Fibroblast of skin of right biceps (primary cell): Measurements from ENCODE around the gene RAB17.

ENCODE experiments used
- DNase-seq: peaks from one replicate; pipeline ENCODE4 v3.0.0-alpha.2; 2013

Gene RAB17

DNA sequence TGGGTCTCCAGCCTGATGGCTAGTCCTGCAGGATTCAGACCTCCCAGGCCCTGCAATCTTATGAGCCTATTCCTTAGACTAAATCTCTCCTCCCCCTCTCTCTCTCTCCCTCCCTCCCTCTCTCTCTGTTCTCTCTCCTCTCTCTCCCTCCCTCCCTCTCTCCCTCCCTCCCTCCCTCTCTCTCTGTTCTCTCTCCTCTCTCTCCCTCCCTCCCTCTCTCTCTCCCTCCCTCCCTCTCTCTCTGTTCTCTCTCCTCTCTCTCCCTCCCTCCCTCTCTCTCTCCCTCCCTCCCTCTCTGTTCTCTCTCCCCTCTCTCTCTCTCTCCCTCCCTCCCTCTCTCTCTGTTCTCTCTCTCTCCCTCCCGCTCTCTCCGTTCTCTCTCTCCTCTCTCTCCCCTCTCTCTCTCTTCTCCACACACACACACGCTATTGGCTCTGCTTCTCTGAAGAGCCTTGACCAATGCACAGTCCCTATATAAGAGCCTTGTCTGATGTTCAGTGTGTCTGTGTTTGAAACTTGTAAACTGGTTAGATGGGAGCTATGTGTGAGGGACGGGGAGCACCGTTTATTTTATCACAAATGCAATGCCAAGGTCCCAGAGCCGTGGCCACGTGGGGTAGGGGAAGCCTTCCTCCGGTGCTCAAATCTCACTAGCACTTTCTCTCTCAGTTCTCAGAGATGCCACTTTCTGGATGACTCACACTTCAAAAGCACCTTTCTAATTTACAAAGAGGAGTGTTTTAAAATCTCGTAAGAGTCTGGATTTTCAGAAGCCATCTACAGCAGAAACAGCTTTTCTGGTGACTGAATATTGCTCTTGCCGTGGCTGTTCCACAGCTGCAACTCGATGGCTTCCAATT is 33.5 kb downstream of the RAB17 start:
- DNase-seq = no peak

DNA sequence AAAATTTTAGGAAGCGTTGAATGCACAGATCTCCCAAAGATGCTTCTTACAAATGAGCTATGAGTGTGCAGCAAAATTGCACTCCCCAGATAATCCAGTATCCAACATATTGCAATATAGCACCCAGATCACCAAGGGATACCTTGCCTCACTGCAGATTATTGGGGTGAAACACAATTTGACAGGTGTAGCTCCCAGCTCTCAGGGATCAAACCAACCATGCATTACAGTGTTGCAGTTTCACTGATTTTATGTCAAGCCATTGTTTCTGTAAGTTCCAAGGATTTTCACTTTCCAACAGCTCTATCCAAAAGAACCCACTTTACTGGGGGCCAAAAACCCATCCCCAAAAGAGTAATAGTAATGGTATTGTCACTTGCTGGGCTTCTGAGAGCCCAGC is 35.0 kb downstream of the RAB17 start:
- no peak for DNase-seq

DNA sequence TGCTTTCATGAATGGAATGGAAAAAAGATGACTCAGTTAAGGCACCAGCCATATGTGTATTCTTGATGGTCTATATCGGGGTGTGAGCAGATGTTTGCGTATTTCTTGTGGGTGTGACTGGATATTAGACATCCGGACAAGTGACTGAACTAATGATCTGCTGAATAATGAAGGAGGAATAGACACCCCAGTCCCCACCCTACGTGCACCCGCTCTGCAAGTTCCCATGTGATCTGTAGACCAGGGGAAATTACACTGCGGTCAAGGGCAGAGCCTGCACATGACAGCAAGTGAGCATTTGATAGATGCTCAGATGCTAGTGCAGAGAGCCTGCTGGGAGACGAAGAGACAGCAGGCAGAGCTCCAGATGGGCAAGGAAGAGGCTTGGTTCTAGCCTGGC is 36.6 kb downstream of the RAB17 start:
- DNase-seq = no peak

DNA sequence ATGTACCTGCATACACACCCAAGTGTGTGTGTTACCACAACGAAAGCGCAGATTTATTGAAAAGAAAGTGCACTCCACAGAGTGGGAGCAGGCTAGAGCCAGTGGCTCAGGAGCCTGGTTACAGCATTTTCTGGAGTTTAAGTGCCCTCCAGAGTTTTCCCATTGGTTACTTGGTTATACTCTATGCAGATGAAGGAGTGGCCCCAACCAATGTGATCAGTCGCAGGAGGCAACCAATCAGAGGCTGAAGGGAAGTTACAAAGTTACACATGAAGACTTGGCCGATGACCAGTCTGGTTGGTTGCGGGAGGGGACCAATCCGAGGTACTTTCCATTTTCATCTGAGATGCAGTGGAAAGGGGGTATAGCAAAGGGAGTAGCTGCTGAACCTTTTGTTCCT is 37.6 kb downstream of the RAB17 start:
- no peak for DNase-seq

DNA sequence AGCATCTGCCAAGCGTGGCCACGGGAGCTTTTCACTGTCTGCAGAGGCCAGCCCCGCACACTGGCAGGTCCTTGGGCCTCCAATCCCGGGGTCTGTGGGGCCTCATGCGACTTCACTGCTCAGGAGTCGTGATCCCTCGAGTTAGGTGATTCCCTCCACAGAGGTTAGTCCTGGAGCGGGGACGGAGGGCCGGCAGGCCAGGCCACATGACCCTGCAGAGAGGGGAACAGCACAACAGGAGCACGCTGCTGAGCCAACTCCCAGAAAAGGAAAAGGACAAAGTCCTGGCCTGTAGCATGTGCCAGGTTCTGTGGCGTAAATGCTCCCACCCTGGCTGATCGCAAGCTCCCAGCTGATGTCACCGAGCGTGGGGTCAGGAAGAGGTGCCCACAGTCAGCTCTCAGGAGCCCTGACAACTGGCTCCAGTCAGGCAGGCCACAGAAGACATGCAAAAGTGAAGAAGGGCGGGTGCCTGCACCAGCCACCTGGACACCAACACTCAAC is 39.4 kb downstream of the RAB17 start:
- DNase-seq = no peak

DNA sequence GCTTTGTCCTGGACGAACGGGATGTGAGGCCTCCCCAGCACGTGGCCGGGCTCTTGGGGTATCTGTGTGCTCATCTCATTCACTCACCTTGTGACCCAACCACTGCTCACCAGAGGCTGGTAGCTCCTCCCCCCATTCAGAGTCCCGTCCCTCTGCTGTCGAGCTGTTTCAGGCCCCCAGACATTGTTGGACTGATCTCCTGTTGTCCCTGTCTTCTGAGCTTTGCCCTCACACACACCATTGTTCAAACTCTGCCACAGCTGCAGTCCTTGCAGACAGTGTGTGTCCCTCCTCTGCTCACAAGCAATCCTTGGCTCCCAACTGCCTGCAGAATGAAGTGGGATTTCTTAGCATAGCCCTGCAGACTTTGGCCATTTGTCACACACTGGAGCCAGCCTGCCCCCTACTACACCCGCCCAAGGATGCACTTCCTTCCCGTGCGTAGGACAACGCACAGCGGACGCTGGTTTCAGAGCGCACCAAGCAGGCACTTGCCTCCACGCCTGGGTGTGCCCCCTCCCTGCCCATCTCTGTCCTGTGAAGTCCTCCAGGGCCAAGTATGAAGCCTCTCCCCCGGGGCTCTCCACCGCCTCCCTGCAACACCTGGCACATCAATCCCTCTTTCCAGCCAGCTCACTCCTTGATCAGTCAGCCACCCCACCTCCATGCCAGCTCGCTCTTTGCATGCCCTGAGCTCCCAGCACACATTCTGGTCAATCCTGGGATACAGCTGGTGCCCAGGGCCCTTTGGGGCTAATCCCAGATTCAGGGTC is 40.7 kb downstream of the RAB17 start:
- no peak for DNase-seq

DNA sequence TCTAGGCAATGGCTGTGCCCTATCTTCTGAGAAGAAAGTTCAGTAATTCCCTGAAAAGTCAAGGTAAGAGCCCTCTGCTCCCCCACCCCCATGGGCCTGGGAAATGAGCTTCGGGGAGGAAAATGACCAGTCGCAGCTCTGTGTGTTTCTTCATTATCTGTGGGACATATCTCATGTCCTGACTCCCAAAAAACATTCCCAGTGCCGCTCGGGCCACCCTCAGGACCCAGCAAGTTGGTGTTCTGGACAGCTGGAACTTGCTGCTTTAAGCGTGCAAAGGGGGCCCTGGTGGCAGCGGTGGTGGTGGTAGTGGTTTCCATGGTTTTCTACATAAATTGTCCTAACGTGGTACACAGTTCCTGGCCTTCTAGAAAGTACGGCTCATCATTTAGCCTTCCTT is 41.3 kb downstream of the RAB17 start:
- DNase-seq = no peak

DNA sequence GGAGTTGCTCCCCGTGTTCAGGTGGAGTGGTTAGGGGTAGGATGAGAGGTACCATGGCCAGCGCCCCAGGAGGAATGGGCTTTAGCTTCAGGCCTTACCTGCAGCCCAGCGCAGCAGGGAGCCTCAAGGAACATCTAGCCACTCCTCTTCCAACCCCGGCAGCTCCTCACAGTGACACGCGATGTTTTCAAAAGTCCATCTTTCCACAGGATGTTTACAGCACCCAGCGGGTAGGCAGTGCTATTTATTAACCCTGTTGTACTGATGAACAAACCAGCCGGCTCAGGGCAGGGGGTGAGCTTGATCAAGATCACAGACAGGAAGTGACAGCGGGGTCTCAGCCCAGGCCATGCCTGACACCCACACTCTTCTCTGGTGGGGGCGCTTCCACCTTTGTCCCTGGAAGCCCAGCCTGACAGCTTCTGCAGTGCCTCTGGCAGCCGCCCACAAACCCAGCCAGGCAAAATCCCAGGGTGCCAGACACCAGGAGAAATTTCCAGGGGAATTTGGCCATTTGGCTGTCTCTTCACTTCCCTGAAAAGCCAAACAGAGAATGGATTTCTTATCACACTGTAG is 42.6 kb downstream of the RAB17 start:
- DNase-seq = no peak

DNA sequence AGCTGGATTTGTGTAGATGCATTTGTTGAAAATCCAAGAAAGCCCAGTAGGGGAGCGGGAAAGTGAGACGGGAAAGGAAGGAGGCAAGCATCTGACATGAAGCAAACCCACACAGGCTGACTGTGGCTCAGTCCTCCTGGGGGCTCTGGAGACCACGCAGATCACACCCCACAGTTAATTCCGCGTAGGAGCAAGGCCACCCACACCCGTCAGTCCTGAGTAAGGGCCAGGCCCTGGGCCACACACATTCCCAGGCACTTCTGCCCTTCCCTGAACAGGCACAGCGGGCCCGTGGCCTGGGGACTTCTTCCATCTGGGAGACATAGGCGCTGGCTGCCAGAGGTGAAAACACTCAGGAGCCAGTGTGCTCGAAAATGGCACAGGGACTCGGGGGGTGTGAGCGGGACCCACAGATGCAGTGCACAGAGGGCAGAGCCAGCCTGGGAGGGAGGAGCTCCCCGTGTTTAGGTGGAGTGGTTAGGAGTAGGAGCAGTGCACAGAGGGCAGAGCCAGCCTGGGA is 43.6 kb downstream of the RAB17 start:
- DNase-seq = no peak

DNA sequence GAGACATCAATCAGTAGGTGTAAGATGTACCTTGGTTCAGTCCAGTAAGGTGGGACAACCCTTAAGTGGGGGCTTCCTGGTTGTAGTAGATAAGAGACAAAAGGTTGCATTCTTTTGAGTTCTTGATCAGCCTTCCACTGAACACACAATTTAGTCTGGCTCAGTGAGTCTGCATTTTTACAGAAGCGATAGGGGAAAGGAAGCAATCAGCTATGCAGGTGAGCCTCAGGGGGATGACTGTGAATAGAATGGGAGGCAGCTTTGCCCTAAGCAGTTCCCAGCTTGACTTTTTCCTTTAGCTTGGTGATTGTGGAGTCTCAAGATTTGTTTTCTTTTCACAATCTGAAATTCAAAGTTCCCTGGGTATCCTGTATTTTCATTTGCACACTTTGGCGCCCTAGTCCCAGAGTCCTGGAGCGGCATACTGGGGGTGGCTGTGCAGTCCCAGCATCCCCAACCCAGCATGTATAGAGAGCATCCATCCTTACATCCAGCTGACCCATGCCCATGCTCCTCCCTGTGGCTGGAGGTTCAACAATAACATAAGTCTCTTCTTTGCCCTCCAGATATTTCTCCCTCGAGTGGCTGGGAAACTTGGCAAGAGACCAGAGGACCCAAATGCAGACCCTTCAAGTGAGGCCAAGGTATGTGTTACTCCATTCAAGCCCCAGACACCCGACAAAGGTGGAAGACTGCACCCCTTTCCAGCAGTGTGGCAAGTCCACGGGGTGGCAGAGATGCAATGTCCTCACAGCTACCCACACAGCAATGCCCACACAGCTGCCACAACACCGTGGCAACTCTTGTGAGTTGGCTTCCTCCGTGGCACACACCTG is 44.3 kb downstream of the RAB17 start:
- DNase-seq = no peak

DNA sequence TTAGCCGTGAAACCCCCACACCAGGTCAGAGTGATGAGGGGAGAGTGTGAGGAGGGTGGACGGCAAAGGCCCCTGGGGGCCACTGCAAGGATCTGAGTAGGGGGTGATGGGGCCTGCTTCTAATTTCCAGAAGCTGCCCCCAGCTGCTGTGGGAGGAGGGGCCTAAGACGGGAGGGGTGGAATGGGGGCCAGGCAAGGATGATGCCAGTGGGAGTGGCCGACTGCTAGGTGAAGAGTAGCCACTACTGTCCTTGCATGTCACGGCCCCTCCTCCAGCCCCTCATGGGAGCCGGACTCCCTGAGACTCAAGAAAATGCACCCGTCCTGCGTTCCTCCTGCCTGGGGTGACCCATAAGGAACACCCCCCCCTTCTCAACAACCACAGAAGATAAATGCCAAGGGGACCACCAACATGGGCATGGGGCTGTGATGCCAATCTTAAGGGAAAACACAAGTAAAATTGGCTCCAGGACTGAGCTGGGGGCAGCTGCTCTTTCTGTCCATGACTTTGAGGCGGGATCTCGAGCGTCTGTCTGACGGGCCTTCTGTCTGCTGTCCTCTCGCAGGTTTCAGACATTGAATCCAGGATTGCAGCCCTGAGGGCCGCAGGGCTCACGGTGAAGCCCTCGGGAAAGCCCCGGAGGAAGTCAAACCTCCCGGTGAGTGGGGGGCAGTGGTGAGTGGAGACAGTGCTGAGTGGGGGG is 48.4 kb downstream of the RAB17 start:
- no peak for DNase-seq

DNA sequence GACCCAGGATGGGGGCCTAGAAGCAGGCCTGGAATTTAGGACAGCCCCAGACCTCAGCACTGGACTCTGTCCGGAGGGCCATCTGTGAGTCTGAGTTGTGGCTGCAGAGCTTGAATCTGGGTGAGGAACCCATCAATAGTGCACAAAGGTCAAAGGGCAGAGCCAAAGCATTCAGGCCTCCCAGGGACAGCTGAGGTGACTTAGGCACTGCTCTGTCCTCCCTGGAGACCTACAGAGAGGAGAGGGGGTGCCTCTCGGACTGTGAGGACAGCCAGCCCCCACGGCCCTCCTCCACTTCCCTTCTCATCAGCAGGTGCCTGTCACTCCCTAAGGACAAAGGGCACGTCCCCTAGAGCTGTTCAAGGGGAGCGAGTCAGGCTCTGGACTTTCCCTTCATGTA is 49.3 kb downstream of the RAB17 start:
- DNase-seq = no peak

DNA sequence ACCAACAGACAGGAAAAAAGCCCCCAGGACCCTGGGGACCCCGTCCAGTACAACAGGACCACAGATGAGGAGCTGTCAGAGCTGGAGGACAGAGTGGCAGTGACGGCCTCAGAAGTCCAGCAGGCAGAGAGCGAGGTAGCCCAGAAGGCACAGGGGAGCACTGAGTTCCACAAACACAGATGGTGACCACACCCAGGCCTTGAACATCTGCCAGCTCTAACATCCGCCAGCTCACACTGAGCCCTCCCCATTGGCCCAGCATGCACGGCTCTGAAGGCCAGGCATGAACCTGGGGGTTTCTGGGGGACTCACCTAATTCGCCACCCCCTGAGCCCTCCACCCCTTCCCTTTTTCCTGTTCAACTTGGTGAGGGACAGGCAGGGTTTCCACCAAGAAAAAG is 49.7 kb downstream of the RAB17 start:
- peak; percentile 55 for DNase-seq

DNA sequence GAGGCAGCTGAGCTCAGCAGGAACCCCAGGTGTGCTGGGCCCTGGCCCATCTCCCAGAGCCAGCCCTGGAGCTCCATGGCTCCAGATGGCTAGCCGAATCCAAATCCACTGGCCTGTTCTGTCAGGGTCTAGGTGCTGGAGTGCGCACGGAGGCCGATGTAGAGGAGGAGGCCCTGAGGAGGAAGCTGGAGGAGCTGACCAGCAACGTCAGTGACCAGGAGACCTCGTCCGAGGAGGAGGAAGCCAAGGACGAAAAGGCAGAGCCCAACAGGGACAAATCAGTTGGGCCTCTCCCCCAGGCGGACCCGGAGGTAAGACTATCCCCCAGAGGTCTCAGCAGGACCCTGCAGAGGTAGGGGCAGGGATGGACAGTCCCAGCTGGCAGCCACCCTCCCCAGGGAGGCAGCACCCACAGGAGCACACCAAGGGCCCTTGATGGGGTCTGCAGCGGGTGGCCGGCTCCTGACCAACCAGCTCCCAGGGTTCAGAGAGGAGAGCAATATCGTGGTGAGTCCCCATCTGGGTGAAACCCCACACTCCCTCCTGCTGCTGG is 50.2 kb downstream of the RAB17 start:
- no peak for DNase-seq

DNA sequence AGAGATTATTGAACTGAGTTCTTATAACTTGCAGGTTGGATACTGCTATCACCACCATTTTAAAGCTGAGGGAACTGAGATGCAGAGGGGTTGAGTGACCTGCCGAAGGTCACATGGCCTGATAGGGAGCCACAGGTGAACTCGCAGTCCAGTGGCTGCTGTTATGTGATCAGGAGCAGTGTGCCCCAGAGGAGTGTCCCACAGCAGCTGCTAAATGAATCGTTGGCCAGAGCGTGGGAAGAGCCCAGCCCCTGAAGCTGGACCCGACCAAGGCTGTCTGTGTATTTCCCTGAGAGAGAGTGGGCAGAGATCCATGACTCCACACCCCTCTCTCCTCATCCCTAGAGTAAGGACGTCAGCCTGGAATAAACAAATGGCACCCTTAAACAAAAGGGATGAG is 50.9 kb downstream of the RAB17 start:
- DNase-seq = no peak

DNA sequence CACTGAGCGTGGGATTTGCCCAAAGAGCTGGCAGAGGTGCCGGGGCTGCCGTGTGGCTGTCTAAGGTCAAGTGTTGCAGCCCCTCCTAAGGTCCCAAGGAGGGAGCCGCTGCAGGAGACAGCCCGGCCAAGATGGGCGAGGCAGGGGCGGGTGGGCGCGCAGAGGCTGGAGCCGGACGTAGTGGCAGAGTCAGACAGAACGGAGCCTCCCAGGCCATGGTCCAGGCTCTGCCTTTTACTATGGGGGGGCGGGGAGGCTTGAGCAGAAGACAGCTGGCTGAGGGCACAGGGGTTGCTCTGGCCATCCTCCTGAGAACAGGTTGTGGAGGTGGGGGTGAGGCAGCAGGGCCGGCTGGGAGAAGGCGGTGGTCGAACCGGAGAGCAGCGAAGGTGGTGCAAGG is 51.6 kb downstream of the RAB17 start:
- no peak for DNase-seq

DNA sequence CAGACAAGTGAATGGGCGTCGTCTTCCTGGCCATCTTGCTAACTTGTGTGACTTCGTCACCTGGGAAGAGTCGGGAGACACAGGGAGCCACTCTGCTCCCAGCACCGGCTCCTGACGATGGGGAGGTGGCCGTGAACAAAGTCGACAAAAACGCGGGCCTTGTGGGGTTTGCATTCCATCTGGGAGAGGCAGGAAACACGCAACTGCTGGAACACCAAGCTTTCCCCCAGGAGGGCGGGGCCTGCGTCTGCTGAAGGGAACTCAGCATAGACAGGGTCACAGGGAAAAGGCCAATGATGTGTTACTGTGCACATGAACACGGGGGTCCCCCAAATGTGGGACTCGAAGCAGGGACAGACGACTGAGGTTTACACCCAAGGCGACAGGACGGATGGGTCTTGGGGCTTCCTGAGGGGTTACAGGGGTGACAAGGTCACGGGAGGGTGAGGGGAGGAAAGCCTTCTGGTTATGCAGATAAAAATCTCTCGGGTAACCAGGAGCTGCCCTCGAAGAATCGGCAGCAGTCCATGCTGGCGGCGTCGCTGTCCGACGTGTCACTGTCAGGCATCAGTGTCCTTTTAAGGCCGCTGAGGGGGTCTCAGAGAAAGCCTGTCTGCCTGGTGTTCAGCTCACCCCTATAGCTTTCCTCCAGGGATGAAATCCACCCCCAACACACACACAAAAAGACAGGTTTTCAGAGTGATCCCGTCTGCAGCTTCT is 52.4 kb downstream of the RAB17 start:
- no peak for DNase-seq

DNA sequence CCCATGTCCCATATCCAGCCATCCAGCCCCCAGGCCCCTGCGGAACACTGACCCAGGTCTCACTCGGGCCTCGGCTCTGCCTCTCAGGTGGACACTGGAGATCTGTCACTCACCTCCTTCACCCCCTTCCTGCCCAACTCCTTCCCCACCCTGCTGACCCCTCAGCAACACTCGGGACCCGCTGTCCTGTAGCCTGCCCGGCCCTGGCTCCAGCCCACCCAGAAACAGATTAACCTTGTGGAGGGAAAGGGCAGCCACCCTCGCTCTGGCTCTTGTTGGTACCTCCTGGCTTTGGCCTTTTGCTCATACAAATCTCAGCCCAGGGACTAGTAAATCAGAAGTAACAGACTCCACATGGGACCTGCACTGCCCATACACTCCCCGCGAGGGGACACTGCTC is 53.9 kb downstream of the RAB17 start:
- no peak for DNase-seq

DNA sequence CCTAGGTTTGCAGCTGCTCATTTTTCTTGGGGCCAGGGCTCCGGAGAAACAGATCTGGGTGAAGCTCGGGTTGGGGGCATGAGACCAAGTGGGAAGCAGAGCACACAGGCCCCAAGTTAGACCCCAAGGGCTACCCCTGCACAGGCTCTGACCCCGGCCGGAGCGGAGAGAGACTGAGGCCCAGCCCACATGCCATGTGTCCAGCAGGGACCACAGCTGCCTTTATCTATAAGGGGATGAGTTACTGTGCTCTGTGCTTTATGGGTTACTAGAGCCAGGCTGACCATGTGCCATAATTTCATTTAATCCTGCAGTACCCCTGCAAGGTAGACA is 54.5 kb downstream of the RAB17 start:
- DNase-seq = no peak

DNA sequence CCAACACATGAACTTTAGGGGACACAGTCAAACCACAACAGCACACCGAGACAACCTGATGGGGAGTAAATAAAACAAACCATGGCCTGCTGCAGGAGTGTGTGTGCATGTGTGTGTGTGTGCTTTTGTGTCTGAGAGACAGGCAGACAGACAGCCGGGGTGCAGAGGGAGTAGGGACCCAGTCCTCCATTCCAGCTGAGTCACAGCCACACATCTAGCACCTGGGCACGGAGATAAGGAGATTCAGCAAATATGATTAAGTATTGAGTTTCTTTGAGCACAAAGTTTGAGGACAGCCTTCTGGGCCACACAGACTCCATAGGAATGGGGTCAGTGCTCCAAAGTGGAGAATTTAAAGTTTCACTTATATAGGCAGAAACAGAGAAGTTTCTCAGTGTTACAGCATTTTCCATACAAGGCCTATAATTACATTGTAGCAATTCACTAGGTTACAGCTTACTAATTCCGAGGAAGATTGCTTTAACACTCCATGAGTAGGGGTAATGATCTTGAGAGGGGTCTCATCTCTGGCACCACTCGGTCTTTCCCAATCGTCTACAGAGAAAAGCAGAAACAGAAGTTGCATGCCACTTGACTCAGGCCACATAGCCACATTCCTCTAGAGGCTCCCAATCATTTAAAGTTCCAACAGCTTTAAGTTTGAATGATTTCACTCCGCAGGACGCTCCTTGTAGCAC is 55.0 kb downstream of the RAB17 start:
- DNase-seq = no peak

DNA sequence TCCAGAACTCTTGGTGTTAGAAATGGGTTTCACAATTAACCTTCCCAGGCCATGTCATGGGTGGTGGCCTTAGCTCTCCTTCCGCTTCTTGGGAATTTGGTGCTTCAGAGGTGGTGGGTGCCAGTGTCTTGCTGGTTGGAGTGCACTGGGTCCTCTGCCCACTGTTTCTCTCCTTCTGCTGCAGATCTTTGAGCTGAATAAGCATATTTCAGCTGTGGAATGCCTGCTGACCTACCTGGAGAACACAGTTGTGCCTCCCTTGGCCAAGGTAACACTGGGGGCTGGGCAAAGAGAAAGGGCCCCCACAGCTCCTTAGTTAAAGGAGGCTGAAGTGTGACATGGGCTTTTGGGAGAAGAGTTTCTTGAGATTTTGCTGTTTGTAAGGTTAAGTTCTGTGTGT is 56.2 kb downstream of the RAB17 start:
- DNase-seq = no peak
